GM13976 (cell line): ENCODE measurements around the gene MRPL43.

Experiments
- DNase-seq: peaks from one replicate; pipeline ENCODE4 v3.0.0; 2012; ENCODE audit warnings: low spot score
- CTCF ChIP-seq: IDR thresholded peaks from 2 replicates; pipeline ENCODE4 v1.5.1; 2012; ENCODE audit warnings: borderline replicate concordance, mild to moderate bottlenecking; ENCODE audit not compliant: insufficient read depth; ENCODE audit errors: extremely low read depth, missing control alignments, control extremely low read depth
- in situ Hi-C: fragments of 300-500 bp; cut with MboI; formaldehyde crosslinking; loops from one replicate; pipeline ENCODE4 v1.12.0; 2022; ENCODE audit warnings: low sequenced_read_pairs, mixed read lengths, inconsistent platforms; ENCODE audit not compliant: unreplicated experiment

The MRPL43 gene

GRCh38 chr10:100984672-100985177 is 2.6 kb downstream of the MRPL43 start:
- no peak for TF ChIP-seq CTCF
- in situ Hi-C loops, result no loop called here
- DNase-seq, result no peak

DNA sequence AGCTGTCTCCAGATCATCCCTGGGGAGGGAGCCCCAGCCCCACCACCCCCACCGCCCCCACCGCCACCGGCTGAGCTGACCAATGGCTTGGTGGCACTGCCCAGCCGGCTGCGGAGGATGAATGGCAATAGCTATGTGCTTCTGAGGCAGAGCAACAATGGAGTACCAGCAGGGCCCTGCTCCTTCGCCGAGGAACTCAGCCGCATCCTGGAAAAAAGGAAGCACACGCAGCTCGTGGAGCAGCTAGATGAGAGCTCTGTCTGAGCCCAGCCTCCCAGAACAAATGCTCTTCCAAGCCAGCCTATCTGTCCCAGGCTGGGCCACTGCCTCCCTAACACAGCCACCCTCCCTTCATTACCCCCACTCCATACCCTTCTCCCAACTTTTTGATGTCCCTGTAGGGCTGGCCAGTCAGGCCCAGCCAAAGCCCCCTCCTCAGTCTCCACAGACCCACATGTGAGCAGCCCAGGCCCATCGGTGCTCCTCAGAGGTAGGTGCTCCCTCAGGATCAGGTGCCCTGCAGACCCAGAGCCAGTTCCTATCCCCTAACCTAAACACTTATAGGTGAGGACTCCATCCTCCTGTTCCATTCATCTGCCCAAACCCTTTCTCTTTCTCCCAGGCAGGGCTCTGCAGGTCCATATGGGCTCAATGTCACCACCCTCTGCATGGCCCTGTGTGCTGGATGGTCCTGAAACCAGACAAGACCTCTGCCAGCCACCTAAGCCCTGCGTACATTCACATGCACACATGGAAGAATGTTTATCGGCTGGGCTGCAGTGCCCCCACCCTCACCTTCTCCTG is 3.2 kb downstream of the MRPL43 start:
- no peak for DNase-seq
- in situ Hi-C loops, result no loop called here
- no peak for TF ChIP-seq CTCF

- no peak for DNase-seq
- TF ChIP-seq CTCF, result no peak
Measured at GRCh38 chr10:100982916-100983830, 4.1 kb downstream of the MRPL43 start.

GRCh38 chr10:100981178-100981772 is 6.0 kb downstream of the MRPL43 start:
- DNase-seq, result no peak
- in situ Hi-C loops, result no loop called here
- no peak for TF ChIP-seq CTCF

More at GRCh38 chr10:100982916-100983830, 4.1 kb downstream of the MRPL43 start:
- in situ Hi-C loops, result no loop called here

DNA sequence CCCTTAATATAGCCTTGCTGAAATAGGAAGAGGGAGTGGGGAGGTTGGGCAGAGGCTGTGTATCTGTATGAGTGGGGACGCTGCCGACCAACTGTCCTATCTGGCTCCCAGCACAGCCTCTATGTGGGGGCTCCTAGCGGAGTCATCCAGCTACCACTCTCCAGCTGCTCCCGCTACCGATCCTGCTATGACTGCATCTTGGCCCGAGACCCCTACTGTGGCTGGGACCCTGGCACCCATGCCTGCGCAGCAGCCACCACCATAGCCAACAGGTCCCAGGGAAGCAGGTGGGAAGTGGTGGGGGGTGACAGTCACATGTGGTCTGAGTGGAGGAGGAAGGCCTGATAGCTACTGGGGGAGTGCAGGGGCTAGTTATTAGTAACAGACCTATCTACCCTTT is 6.6 kb downstream of the MRPL43 start:
- no peak for TF ChIP-seq CTCF
- in situ Hi-C loops, result no loop called here
- DNase-seq, result no peak

DNA sequence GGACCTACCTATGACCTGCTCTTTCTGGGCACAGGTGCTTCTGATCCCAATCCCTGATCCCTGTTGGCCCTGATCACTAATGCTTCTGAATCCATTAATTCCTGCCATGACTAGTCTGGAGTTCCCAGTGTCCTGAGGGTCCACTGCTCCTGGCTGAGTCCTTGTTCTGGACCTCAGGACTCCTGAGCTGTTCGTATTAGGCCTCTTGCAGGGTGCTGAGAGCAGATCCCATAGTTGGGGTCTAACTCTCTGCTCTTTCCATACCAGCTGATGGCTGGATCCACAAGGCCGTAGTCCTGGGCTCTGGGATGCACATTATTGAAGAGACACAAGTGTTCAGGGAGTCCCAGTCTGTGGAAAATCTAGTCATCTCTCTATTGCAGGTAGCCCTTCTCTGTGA is 7.0 kb downstream of the MRPL43 start:
- DNase-seq, result no peak
- in situ Hi-C loops, result no loop called here
- no peak for TF ChIP-seq CTCF
